Measurements from ENCODE around the gene DSC3. TPM values are rescaled to one million over a fixed set of nuclear protein-coding genes. Genes with fewer than 3 reads are reported as not detected.

The DSC3 gene
- total RNA-seq, 1 donor from 2014 or later = under 0.01 TPM

- peak; percentile 21 to 52 for DNase-seq (ENCODE audit: low read depth in 2 of 2)
These were observed 71.1 kb downstream of the DSC3 start for GRCh38 chr18:30971338-30971956.

- peak; percentile 8 to 53 for DNase-seq (ENCODE audit: low read depth in 2 of 2)
These were observed 72.2 kb downstream of the DSC3 start for GRCh38 chr18:30970196-30970816.

GRCh38 chr18:30969670-30970170 is 72.8 kb downstream of the DSC3 start:
- DNase-seq (ENCODE audit: low read depth in 2 of 2) = no peak

GRCh38 chr18:30967701-30968100 is 74.8 kb downstream of the DSC3 start:
- DNase-seq (ENCODE audit: low read depth in 2 of 2) = no peak

GRCh38 chr18:30965237-30965636 is 77.3 kb downstream of the DSC3 start:
- DNase-seq (ENCODE audit: low read depth in 2 of 2) = no peak

- no peak for DNase-seq (ENCODE audit: low read depth in 2 of 2)
These were observed 81.9 kb downstream of the DSC3 start for GRCh38 chr18:30960661-30961060.

GRCh38 chr18:30957066-30957465 is 85.5 kb downstream of the DSC3 start:
- no peak for DNase-seq (ENCODE audit: low read depth in 2 of 2)

- DNase-seq (ENCODE audit: low read depth in 2 of 2) = no peak
These were observed 88.3 kb downstream of the DSC3 start for GRCh38 chr18:30954262-30954661.

- no peak for DNase-seq (ENCODE audit: low read depth in 2 of 2)
These were observed 96.8 kb downstream of the DSC3 start for GRCh38 chr18:30945761-30946160.

- no peak for DNase-seq (ENCODE audit: low read depth in 2 of 2)
These were observed 97.6 kb downstream of the DSC3 start for GRCh38 chr18:30944773-30945417.

GRCh38 chr18:30940952-30941539 is 101.5 kb downstream of the DSC3 start:
- DNase-seq (ENCODE audit: low read depth in 2 of 2) = no peak

Other genes starting within 250 kb of the DSC3 start
- gene DSC2, start 59.7 kb upstream of the DSC3 start, total RNA-seq = under 0.01 TPM in 2 replicates
- under 0.01 TPM in 1 of 2 replicates, not detected in the other for gene DSC1, start 120.1 kb upstream of the DSC3 start, total RNA-seq